Hepatic stellate cell (primary cell): ENCODE data around the gene FAM161B.
"Not testable (repeated sequence)": the region's sequence is repeated elsewhere in the genome, so short reads cannot be mapped to it uniquely, and the experiment has no call there.

Experiments used
- DNase-seq: peaks from one replicate; pipeline ENCODE4 v3.0.0; 2011; ENCODE audit warnings: low spot score

The FAM161B gene

GRCh38 chr14:73949752-73950734, at the start of gene FAM161B, which contains the start of gene COQ6:
Gene FAM161B (minus strand): TSS chr14:73950094. CDS start chr14:73950026, 68 bp downstream.
Gene COQ6 (plus strand): TSS chr14:73950302. CDS start chr14:73950333, 31 bp downstream.
- DNase-seq: peak; percentile 95

GRCh38 chr14:73998726-73999125, 48.8 kb upstream of the FAM161B start:
- DNase-seq: no peak

GRCh38 chr14:73997944-73998447, 48.1 kb upstream of the FAM161B start:
- DNase-seq: no peak

DNA sequence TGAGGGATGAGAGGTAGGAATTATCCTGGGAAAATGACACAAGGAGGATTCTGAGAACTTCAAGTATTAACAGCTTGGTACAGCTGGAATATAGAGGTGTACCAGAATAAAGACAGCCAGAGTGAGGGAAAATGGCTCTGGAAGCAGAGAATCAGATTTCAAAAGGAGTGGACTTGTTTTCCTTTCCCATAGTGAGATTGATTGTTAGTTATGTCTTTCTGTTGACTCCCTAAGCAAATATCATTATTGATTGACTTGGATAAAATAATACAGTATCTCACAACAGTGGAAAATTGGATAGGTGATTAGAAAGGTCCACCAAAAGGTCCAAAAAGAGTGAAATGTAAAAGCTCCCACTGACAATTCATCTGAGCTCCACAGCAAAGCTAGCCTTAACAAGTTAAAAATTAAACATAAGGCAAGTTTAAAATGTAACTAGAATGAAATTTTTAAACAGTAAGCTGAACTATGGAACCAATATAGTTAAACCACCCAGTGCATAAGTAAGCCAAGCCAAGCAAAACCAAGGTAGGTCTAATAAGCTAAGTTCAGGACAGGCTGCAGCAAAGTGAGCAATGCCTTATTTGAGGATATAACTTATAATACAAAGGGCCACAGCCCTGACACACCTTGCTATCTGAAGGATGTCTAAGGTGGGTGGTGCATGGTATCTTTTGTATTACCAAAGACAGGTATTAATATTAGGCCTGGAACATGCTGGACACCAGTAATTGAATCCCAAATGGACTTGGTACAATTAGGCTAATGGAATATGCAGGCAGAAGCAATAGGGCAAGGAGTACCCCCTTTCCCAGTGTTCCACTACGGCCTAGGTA, 47.4 kb upstream of the FAM161B start:
- DNase-seq: no peak

DNA sequence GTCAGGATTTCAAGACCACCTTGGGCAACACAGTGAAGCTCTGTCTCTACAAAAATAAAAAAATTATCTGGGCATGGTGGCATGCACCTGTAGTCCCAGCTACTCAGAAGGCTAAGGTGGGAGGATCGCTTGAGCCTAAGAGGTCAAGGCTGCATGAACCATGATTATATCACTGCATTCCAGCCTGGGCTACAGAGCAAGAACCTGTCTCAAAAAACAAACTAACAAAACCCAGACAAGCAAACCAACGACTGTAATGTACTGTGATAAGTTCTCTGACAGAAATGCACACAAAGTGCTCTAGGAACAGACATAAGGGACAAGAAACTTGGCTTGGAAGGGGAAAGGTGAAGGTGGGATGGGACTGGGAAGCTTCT, 46.8 kb upstream of the FAM161B start:
- no peak for DNase-seq

GRCh38 chr14:73995977-73996378, 46.1 kb upstream of the FAM161B start:
- DNase-seq: no peak

DNA sequence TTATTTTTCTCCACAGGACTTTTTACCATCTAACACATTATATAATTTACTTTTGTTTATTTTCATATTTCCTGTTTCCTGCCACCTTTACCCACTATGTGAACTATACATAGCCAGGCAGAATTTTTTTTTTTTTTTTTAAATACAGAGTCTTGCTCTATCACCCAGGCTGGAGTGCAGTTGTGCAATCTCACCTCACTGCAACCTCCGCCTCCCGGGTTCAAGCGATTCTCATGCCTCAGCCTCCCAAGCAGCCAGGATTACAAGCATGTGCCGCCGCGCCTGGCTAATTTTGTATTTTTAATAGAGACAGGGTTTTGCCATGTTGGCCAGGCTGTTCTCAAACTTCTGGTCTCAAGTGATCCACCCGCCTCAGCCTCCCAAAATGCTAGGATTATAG, 45.0 kb upstream of the FAM161B start:
- not testable (repeated sequence) for DNase-seq

- no peak for DNase-seq
These were observed 41.2 kb upstream of the FAM161B start for GRCh38 chr14:73991092-73991491.

DNA sequence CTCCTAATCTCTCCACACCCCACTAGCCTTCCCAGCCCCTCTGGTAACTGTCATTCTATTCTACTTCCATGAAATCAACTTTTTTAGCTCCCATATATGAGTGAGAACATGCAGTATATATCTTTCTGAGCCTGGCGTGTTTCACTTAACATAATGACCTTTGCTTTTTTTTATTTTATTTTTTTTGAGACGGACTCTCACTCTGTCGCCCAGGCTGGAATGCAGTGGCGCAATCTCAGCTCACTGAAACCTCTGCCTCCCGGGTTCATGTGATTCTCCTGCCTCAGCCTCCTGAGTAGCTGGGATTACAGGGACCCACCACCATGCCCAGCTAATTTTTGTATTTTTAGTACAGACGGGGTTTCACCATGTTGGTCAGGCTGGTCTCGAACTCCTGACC, 38.8 kb upstream of the FAM161B start:
- DNase-seq: not testable (repeated sequence)

GRCh38 chr14:73988065-73988464, 38.2 kb upstream of the FAM161B start:
- DNase-seq: no peak

DNA sequence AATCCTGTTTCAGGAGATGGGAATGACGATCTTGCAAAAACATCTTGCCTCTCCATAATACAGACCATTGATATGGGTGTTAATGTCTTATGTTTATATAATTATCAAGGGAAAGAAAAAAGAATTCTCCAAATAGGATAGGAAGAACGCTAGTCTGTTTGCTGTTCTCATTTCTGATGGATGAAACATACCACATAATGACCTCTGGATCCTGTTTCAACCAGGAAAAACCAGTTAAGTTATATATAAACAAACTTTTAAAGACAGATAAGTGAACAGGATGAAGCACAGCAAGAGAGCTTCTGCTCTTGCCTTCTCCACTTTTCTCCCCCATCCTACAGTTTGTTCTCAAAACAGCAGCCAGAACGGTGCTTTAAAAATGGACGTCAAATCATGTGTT, 28.0 kb upstream of the FAM161B start:
- DNase-seq: peak; percentile 19

GRCh38 chr14:73976125-73976524, 26.2 kb upstream of the FAM161B start:
- no peak for DNase-seq

DNA sequence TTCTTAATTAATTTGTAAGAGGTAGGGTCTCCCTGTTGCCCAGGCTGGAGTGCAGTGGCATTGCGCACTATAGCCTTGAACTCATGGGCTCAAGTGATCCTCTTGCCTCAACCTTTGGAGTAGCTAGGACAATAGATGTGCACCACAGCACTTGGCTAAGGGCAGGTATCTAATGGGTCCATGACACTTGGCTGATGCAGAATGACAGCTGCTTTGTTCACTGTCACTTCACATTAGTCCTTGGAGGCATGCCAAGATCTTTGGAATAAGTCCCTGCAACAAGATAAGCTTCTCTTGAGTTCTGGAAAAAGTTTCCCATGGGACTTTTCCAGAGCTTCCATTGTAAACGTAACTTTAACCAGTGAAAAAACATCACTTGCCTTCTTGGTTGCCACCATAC, 23.6 kb upstream of the FAM161B start:
- no peak for DNase-seq

DNA sequence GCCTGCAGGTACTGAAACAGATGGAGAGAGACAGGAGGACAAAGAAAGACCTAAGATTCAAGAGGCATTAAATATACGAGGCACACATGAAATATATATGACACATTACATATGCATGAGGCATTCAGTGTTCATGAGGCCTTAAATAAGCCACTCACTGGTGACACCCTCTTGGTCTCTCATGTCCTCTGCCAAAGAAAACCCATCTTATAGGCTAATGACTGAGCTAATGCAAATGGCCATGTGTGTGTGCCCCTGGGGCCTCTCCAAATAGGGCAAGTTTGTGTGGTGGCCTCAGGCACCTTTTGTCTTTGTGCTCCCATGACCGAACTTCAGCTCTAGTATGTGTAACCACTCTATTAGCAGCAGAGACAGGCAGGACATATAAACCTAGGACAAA, 19.0 kb upstream of the FAM161B start:
- DNase-seq: no peak

DNA sequence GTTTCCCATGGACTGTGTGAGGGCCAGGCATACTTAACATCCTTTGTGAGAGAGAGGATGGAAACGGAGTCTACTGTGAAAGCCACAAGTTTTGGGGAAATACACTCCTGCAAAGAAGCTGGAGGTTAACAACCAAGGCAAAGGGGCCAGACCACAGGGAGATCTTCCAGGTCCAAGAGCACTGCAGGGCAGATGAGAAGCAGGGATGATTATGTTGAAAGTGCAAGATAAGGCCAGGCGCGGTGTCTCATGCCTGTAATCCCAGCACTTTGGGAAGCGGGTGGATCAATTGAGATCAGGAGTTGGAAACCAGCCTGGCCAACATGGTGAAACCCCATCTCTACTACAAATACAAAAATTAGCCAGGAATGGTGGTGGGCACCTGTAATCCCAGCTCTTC, 15.3 kb upstream of the FAM161B start:
- DNase-seq: no peak

DNA sequence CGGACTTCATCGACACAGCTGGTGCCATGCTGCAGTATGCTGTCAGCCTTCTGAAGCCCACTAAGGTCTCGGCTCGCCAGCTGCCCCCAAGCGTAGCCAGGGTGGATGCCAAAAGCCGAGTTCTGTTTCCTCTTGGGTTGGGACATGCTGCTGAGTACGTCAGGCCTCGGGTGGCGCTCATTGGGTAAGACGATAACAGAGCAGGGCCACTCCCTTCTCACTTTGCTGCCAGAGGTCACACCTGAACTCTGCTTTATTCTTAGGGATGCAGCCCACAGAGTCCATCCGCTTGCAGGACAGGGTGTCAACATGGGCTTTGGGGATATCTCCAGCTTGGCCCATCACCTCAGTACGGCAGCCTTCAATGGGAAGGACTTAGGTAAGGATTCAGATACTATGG, 11.3 kb upstream of the FAM161B start:
- DNase-seq: no peak

- DNase-seq: no peak
These were observed 8.7 kb upstream of the FAM161B start for GRCh38 chr14:73958591-73958990.

DNA sequence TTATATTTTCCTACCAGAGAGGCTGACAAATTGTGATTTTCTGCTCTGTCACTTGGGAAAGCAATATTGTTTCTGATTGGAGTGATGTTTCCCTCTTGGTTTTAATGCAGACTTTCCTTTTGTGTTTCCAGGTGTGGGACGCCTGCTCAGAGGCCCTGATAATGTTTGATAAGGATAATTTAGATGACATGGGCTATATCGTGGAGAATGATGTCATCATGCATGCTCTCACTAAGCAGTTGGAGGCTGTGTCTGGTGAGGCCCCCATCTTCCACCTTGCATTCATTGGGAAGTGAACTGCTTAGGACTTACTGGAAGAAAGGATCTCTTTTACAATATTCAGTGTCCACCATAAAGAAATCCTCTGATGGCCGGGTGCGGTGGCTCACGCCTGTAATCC, 5.8 kb upstream of the FAM161B start:
- DNase-seq: no peak

- no peak for DNase-seq
These were observed 3.8 kb upstream of the FAM161B start for GRCh38 chr14:73953731-73954130.

DNA sequence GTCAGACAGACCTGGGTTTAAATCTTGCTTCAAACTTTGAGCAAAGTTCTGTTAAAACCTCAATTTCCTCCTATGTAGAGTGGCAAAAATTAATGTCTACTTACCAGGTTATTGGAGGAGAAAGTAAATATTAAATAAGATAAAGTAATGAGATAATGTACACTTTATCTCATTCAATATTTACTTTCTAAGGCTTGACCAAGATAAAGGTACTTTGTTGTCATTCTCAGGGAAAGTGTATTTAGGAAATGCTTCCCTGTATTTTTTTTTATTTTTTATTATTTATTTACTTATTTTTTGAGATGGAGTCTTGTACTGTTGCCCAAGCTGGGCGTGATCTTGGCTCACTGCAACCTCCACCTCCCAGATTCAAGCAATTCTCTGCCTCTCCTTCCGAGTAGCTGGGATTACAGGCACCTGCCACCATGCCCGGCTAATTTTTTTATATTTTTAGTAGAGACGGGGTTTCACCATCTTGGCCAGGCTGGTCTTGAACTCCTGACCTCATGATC, 4.7 kb downstream of the FAM161B start:
- DNase-seq: no peak

GRCh38 chr14:73944432-73945158, 5.3 kb downstream of the FAM161B start:
- no peak for DNase-seq

GRCh38 chr14:73943083-73943482, 6.8 kb downstream of the FAM161B start:
- DNase-seq: peak; percentile 75
